ENCODE data around the gene STAMBPL1.
"Not testable (repeated sequence)": the region's sequence is repeated elsewhere in the genome, so short reads cannot be mapped to it uniquely, and the experiment has no call there.

STAMBPL1 gene

DNA sequence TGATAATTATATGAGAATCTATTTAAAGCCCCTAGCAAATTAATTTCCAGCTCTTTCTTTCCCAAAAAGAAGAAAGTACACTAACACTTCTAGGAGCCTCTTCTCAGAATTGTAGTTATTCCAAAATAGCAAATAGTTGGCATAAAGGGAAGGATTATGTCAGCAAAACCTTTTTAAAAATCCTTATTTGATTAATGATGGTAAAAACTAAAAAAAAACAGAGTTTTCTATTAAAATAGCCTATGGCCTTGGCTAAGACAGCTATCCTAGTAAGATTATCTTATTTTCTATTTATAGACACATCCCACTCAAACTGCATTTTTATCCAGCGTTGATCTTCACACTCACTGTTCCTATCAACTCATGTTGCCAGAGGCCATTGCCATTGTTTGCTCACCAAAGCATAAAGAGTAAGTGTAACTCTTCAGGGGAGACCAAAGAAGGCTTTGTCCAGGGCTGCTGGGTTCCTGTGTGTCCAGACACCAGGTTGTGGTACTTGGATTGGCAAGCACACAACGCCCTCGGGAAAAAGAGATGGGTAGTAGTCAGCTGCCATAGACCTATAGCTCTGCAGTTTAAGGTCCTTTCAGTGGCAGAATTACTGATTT lies 41.0 kb downstream of the STAMBPL1 start:
- DNase-seq (ENCODE audit: low spot score) = no peak

DNA sequence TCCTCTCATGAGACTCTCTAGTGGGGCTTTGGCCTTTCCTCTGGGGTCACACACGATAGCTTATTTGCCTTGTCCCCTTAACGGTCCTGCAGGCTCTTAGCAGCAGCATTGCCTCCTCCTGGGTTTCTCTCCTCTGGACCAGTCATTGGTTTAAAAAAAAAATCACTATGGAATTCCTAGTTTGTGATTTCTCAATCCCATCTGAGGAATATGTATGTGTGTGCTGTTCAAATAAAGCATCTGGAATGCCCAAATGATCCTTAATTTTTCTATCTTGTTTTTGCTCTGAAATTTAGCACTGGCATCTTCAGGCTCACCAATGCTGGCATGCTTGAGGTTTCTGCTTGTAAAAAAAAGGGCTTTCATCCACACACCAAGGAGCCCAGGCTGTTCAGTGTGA lies 42.0 kb downstream of the STAMBPL1 start:
- no peak for DNase-seq (ENCODE audit: low spot score)

DNA sequence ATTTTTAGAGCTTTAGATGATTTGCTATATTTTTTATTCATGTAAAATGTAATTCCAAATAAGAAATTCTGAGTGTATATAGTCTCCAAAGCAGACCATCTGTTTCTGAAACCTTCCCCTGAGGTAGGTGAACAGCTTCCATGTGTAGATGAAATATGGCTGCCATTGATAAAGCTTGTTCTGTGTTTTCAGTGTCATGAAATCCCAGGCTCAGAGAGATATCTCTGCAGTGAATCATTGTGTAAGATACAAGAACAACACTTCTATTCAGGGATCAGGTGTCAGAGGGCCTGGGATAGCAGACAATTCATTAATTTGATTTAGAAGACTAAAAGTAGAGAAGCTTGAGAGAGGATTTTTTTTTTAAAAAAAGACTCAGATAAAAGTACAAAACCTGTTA lies 43.5 kb downstream of the STAMBPL1 start:
- no peak for DNase-seq (ENCODE audit: low spot score)

DNA sequence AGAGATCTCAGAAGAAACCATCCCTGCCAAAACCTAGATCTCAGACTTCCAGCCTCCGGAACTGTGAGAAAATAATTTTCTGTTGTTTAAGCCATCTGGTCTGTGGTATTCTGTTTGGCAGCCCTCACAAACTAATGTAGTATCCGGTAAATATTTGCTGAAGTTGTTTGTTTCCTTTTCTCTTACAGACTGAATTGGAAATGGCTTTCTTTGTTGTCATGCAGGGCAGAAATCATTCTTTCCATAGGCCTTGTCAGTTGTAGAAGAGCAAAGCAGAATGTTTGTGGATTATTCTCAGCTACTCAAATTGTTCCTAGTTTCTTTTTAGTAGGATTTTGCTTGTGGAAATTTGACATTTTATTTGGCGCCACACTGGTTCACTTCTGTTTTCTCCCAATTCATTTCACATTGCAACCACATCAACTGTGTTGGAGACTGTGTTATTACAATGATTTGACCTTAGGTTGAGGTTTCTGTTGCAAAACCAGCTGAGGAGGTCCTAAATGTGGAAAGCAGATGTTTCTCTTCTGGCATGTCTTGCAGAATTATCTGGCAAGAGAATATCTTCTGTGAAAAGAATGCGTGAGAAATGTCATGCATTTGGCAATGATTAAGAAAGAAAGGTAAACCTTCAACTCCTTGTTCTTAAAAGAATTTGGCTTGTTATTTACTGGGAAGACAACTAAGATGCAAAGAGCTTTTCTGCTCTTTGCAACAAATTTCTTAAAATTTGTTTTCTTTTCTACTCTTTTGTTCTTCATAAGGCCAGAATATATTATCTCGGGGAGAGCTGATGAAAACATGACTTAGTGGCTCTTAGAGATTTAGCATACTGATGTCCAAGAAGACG lies 46.7 kb downstream of the STAMBPL1 start:
- no peak for DNase-seq (ENCODE audit: low spot score)

DNA sequence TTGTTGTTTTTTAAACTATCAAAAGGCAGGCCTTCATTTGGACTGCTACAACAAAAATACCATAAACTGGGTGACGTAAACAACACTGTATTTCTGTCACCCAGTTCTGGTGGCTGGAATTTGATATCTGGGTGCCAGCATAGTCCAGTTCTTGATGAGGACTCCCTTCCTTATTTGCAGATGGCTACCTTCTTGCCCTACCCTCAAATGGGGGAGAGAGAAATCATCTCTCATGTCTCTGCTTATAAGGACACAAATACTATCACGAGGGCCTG lies 47.3 kb downstream of the STAMBPL1 start:
- no peak for DNase-seq (ENCODE audit: low spot score)

DNA sequence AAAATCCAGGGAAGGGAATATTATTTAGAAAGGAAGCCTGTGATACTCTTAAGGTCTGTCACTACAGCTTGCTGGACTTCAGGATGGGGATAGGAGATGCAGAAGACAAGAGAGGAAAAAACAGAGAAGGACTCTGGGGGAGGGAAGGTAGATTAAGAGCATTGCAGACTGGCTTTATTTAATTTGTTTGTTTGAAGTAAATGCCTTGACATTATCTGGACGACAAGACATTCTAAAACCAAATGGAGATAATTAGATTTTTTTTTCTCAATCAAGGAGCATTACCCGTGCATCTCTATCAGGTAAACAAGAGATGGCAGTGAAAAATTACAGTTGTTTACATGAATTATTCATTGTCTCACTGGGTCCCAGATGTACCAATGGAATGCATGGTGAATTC lies 48.2 kb downstream of the STAMBPL1 start:
- no peak for DNase-seq (ENCODE audit: low spot score)

DNA sequence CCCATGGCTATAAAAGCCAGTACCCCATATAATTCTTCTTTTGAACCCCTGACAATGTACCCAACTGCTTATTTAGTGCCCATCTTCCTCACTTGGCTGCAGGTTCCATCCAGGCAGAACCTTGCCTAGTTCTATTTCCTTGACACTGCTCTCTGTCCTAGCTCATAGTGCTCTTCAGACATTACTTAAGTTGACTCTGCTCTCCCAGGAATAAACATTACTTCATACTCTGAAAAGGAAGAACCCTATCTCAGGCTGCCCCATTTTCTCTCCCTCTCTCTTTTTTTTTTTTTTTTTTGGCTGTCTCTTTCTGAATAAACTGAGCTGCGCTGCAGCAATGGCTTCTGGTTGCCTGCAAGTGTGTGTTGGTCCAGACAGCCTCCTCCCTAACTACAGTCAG lies 51.5 kb downstream of the STAMBPL1 start:
- DNase-seq (ENCODE audit: low spot score) = no peak

DNA sequence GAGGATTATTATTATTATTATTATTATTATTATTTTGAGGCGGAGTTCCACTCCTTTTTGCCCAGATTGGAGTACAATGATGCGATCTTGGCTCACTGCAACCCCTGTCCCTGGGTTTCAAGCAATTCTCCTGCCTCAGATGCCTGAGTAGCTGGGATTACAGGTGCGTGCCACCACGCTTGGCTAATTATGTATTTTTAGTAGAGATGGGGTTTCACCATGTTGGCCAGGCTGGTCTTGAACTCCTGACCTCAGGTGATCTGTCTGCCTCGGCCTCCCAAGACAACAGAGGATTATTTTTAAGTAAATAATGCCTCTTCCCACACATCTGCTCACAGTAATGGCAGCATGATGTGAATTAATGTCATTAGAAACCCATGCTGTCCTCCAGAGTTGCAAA lies 52.0 kb downstream of the STAMBPL1 start:
- not testable (repeated sequence) for DNase-seq (ENCODE audit: low spot score)

DNA sequence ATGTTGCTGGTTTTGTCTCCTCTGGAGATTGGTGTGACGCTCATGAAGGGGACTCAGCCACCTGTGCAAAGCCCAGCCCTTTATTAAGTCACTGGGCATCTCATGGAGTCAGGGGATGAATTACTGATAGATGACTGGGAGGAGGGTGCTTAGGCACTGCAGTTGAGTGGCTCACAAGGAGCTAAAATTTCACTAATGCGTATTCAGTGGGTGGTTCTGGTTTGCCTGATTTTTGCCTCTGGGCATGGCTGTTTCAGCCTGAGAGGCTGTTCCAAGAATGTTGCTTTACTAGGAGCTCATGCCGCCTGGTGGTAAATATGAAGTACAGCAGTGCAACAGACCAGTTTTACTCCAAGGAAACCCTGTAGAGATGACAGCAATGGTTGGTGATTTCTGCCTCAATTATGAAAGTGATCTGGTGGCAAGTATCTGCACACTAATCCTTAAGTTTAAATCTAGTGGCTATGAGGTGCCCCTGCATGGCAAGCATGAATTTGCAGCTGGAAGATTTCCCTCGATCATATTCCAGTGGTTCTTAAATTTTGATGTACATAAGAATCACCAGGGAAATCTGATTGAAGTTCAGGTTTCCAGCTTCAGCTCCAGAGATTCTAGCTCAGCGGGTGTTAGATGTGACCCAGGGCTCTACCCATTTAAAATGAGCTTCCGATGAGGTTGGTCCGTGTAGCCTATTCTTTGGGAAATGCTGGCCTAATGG lies 52.7 kb downstream of the STAMBPL1 start:
- peak; percentile 65 for DNase-seq (ENCODE audit: low spot score)

DNA sequence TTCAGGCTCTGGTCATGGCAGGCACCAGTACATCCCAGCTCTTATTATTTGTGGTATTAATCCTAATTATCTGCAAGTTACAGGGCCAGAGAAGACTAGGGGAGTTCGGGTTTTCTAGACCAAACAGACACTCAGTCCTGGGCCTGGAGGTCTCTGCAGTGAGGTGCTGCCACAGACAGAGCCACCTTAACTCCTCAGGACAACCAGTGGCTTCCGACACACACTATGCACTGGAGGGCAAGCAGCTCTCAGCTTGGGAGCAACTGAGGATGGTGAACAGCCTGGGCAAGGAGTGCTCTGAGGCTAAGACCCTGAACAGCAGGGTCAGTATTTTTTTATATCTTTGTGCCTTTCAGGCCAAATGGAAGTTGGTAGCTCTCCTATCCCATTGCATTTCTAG lies 53.5 kb downstream of the STAMBPL1 start:
- DNase-seq (ENCODE audit: low spot score) = no peak

DNA sequence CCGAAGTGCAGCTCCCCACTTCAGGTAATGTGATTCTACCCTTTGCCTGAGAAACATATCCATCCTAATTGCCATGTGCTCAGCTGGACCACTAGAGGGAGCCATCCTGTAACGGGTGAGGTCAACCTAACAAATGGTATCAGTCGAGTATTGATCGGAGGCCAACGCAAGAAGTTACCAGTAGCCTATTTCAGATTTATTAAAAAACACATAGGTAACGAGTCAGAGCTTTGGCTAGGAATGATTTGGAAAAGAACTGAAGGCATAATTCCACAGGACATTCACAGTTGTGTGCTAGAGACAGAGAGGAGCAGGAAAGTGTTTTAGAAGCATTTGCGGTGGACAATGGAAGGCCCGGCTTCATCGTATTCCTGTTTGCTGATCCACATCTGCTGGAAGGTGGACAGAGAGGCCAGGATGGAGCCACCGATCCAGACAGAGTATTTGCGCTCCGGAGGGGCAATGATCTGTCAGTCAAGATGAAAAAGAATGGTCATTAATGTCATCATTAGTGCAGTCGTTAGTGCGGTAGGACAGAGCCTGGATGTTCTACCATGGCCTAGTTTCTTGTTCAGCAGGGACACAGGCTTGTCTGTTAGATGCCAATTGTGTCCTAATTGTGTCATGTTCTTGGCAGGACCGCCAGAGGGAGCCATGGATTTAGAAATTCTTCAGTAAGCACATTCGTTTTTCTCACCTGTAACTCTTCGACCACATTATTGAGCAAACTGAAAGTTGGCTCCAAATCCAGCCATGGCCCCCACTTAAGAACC lies 55.0 kb downstream of the STAMBPL1 start:
- DNase-seq (ENCODE audit: low spot score) = peak; percentile 60

DNA sequence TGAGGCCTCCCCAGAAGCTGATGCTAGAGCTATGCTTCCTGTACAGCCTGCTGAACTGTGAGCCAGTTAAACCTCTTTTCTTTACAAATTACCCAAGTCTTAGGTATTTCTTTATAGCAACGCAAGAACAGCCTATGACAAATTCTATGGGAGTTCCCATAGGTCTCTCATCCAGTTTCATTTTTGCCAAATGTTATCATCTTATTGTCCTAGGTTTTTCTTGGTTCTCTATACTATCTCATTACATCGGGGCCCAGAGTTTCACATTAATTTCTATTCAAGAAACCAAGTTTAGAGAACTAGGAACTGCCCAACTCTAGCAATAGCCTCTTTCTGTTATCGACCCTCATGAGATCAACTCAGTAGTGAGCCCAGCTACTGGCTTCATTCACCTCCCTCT lies 56.6 kb downstream of the STAMBPL1 start:
- no peak for DNase-seq (ENCODE audit: low spot score)

DNA sequence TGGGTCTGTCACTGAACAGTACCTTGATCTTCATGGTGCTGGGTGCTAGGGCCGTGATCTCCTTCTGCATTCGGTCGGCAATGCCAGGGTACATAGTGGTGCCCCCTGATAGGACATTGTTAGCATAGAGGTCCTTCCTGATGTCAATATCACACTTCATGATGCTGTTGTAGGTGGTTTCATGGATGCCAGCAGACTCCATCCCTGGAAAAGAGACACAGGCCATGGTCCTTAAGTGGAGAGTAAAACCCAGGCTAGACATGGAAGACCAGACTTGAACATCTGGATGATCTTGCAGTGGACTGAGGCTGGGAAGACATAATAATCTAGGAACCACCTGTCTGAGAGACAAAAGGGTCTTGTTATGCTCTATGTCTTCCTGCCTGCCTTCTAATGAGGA lies 58.0 kb downstream of the STAMBPL1 start:
- no peak for DNase-seq (ENCODE audit: low spot score)

DNA sequence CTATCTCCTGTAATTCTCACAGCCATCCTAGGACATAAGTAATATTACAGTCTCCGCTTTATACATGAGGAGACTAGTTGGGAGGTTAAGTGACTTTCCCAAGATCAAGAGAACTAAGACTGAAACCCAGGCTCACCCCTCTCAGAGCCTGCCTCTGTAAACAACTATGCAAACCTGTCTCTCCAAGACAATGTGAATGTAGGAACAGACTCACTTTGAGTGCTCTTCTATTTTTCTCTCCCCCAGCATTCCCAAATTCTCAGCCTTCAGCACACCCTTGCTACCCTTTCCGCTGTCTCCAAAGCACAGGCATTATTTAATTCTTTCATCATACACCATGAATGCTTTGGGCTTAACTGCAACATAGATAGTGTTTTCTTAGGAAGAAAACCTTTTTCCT lies 58.9 kb downstream of the STAMBPL1 start:
- no peak for DNase-seq (ENCODE audit: low spot score)

DNA sequence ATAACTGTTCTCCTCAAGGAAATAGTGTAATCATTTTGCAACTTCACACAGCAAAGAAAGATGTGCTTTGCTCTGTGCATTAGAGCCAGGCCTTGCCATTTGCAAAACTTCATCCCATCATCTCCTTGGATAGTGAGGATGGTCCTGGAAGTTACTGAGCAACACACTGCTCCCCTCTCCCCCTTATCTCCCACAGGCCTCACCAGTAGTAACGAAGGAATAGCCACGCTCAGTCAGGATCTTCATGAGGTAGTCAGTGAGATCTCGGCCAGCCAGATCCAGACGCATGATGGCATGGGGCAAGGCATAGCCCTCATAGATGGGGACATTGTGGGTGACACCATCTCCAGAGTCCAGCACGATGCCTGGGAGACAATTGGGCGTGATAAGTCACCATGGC lies 61.0 kb downstream of the STAMBPL1 start:
- DNase-seq (ENCODE audit: low spot score) = no peak

DNA sequence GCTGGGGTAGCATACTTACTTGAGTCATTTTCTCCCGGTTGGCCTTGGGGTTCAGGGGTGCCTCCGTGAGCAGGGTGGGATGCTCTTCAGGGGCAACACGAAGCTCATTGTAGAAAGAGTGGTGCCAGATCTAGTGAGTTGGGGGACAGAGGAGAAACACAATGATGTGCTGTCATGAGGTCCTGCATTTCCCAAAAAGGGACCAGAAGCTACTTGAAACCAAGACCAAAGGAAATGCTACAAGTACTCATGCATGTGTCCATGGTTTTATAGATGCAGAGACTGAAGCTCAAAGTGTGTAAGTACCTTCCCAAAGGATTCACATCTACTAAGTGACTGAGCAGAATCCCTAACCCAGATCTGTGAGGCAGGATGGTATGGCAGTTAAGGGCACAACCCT lies 63.7 kb downstream of the STAMBPL1 start:
- no peak for DNase-seq (ENCODE audit: low spot score)

DNA sequence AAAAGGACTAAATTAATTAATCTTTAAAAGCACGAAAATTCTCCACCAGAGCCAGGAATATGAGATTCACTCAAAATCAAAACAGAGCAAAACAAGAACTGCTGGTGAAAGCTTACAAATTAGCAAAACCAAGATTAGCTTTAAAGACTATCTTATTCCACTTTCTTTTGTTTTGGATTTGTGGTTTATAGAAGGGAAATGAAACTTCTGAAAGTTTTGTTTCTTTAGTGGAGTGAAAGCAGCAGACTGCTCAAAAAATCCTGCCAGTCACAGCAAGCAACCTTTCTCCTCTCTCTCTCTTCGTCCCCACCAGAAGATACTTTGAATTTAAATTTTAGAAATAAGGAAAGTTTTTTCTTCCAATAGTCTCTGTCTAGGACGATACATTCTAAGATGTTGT lies 64.8 kb downstream of the STAMBPL1 start:
- no peak for DNase-seq (ENCODE audit: low spot score)

DNA sequence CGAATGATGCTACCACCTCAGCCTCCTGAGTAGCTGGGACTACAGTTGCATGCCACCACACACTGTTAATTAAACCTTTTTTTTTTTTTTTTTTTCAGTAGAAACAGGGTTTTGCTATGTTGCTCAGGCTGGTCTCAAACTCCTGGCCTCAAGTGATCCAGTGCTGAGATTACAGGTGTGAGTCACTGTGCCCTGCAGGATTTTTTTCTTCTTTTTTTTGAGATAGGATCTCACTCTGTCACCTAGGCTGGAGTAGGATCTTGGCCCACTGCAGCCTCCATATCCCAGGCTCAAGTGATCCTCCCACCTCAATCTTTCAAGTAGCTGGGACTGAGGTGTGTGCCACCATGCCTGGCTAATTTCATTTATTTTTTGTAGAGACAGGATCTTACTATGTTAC lies 66.2 kb downstream of the STAMBPL1 start:
- no peak for DNase-seq (ENCODE audit: low spot score)

DNA sequence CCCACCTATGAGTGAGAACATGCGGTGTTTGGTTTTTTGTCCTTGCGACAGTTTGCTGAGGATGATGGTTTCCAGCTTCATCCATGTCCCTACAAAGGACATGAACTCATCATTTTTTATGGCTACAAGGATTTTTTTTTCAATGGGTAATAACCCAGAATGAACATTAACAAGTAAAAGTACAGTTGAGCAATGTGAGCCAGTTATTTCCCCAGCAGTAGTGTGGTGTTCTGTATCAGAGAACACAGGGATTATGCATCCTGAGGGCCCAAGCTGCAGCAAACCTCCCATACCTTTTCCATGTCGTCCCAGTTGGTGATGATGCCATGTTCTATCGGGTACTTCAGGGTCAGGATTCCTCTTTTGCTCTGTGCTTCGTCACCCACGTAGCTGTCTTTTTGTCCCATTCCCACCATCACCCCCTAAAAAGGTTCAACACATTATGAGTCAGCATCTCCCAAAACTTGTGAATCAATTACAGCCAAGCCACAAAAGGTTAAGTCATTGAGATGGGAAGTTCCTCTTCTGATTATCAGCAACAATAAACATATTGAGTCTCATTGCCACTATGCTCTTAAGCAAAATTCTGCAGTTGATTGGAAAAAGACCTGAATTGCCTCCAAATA lies 67.0 kb downstream of the STAMBPL1 start:
- DNase-seq (ENCODE audit: low spot score) = no peak

DNA sequence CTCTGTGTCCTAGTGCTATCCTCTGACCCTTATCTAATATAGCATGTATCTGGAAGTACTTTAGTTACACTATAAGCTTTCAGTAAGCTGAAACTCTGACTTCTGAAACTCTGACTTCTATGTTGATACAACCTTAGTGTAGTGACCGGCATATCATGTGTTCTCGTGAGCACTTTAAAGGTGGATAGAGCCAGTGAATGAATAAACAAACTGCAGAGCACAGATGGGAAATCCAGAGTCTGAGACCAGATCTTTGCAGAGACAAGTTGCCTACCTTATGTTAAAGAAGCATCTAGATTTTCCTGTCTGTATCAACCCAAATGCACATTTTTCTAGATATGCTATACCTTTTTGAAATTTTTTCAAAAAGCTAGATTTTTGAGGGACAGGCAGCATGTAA lies 69.0 kb downstream of the STAMBPL1 start:
- no peak for DNase-seq (ENCODE audit: low spot score)

DNA sequence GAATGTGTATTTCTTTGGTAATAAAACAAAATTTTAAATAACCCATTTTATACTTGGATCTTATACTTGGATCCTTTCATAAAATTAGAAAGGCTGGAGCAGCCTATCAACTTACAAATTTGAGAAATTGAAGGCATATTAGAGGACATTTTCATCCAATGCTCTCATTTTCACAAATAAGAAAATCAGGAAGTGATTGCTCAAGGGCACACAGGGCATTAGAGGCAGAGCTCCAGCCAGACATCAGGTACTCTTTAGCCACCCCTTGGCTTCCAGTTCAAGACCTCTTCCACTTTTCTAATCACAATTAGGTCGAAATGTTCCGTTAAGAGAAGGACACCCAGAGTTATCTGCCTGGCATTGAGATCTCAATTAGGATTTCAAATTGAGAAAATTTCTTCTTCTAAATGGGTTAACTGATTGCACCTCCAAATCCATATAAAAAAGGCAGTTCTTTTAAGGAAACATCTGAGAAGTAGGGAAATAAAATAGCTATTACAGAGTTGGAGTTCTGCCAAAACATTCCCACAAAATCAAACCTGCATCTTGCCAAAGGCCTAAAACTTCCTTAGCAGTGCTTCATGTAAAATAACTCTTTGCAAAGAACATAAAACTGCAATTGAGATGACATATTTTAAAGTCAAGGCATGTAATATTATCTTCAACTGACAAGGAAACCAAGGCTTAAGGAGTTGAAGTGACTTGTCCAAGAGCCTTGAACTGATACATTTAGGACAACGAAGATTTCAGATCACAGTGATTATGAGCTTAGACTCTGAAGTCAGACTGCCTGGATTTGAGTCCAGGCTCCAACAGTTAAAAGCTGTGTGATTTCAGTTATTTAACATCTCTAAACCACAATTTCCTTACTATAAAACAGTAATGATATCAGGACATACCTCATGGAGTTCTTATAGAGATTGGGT lies 70.1 kb downstream of the STAMBPL1 start:
- no peak for DNase-seq (ENCODE audit: low spot score)

Data from kidney capillary endothelial cell (primary cell).